HFF-Myc (cell line): ENCODE data around the gene KREMEN1.

Source experiments
- DNase-seq: peaks from one replicate; pipeline ENCODE4 v3.0.0-alpha.2; 2011; ENCODE audit warnings: low read depth; ENCODE audit errors: extremely low read depth
- H3K4me3 ChIP-seq: replicated peaks from 2 replicates; pipeline ENCODE4 v1.5.1; 2011; ENCODE audit warnings: low read depth, mild to moderate bottlenecking, control low read depth, low read length
- CTCF ChIP-seq: IDR thresholded peaks from 2 replicates; pipeline ENCODE4 v1.5.1; 2012; ENCODE audit warnings: mild to moderate bottlenecking, low read depth, low read length, control low read depth; ENCODE audit errors: missing control alignments

KREMEN1 gene

GRCh38 chr22:29157759-29158535 lies 85.1 kb downstream of the KREMEN1 start:
- H3K4me3 ChIP-seq: no peak overlapping the region
- TF ChIP-seq CTCF: no peak
- no peak for DNase-seq

- DNase-seq: no peak
- no peak for TF ChIP-seq CTCF
- no peak overlapping the region for H3K4me3 ChIP-seq
These were observed 85.7 kb downstream of the KREMEN1 start for GRCh38 chr22:29158546-29158945.

- no peak for TF ChIP-seq CTCF
- no peak overlapping the region for H3K4me3 ChIP-seq
- no peak for DNase-seq
These were observed 91.0 kb downstream of the KREMEN1 start for GRCh38 chr22:29163808-29164207.

GRCh38 chr22:29165321-29166060 lies 92.7 kb downstream of the KREMEN1 start:
- no peak for DNase-seq
- TF ChIP-seq CTCF: no peak
- no peak overlapping the region for H3K4me3 ChIP-seq

GRCh38 chr22:29166180-29166579 lies 93.3 kb downstream of the KREMEN1 start:
- H3K4me3 ChIP-seq: no peak overlapping the region
- DNase-seq: no peak
- TF ChIP-seq CTCF: no peak

- no peak for TF ChIP-seq CTCF
- no peak for DNase-seq
- H3K4me3 ChIP-seq: no peak overlapping the region
These were observed 94.4 kb downstream of the KREMEN1 start for GRCh38 chr22:29167032-29167911.
